Trophoblast cell (in vitro differentiated cells and primary cell): Measurements from ENCODE around the gene TCERG1L.
A peak's percentile ranks its signal among the peaks of the same experiment; 100 is the strongest.

ENCODE experiments used
- DNase-seq, 2 donors: peaks; one replicate each; pipeline ENCODE4 v3.0.0-alpha.2; 2016
- H2AFZ ChIP-seq: 2 replicates; pipeline ENCODE4 v1.6.1; 2013; ENCODE audit warnings: low read length, moderate library complexity, mild to moderate bottlenecking; ENCODE audit not compliant: insufficient read depth, poor library complexity
- H2AK5ac ChIP-seq: 2 replicates; pipeline ENCODE4 v1.6.1; 2013; ENCODE audit warnings: mild to moderate bottlenecking, low read length
- H2BK120ac ChIP-seq: 2 replicates; pipeline ENCODE4 v1.6.1; 2013; ENCODE audit warnings: low read length, mild to moderate bottlenecking, moderate library complexity; ENCODE audit not compliant: insufficient read depth, poor library complexity
- H2BK12ac ChIP-seq: 2 replicates; pipeline ENCODE4 v1.6.1; 2013; ENCODE audit warnings: mild to moderate bottlenecking, low read length, moderate library complexity
- H2BK5ac ChIP-seq: 2 replicates; pipeline ENCODE4 v1.6.1; 2013; ENCODE audit warnings: low read length, low read depth, moderate library complexity, mild to moderate bottlenecking; ENCODE audit not compliant: poor library complexity
- H3K14ac ChIP-seq: 2 replicates; pipeline ENCODE4 v1.6.1; 2013; ENCODE audit warnings: mild to moderate bottlenecking, low read length
- H3K18ac ChIP-seq: 2 replicates; pipeline ENCODE4 v1.6.1; 2013; ENCODE audit warnings: mild to moderate bottlenecking, low read length
- H3K23ac ChIP-seq: 2 replicates; pipeline ENCODE4 v1.6.1; 2013; ENCODE audit warnings: low read length
- H3K27ac ChIP-seq: 2 replicates; pipeline ENCODE4 v1.5.1; 2013; ENCODE audit warnings: low read depth, mild to moderate bottlenecking, inconsistent platforms, low read length, moderate library complexity
- H3K27me3 ChIP-seq: 2 replicates; pipeline ENCODE4 v1.6.1; 2013; ENCODE audit warnings: inconsistent platforms, mild to moderate bottlenecking, low read length, moderate library complexity; ENCODE audit not compliant: insufficient read depth
- H3K36me3 ChIP-seq, 2 experiments: 1 replicate in 1 of 2; 2 replicates in 1 of 2; pipeline ENCODE4 v1.6.1; 2013; ENCODE audit warnings: low read length in 2 of 2, mild to moderate bottlenecking in 2 of 2, moderate library complexity in 1 of 2; ENCODE audit not compliant: insufficient read depth in 2 of 2, control insufficient read depth in 1 of 2
- H3K4ac ChIP-seq: 2 replicates; pipeline ENCODE4 v1.6.1; 2013; ENCODE audit warnings: low read depth, mild to moderate bottlenecking, low read length, moderate library complexity
- H3K4me1 ChIP-seq, 2 experiments: 1 replicate in 1 of 2; 2 replicates in 1 of 2; pipeline ENCODE4 v1.6.1; 2013; ENCODE audit warnings: low read length in 2 of 2, mild to moderate bottlenecking in 2 of 2, moderate library complexity in 1 of 2; ENCODE audit not compliant: insufficient read depth in 2 of 2, control insufficient read depth in 1 of 2
- H3K4me2 ChIP-seq: 2 replicates; pipeline ENCODE4 v1.6.1; 2013; ENCODE audit warnings: inconsistent platforms, mild to moderate bottlenecking, low read length, moderate library complexity
- H3K4me3 ChIP-seq: 2 replicates; pipeline ENCODE4 v1.5.1; 2013; ENCODE audit warnings: mild to moderate bottlenecking, low read depth, low read length, inconsistent platforms
- H3K79me1 ChIP-seq: one replicate; pipeline ENCODE4 v1.6.1; 2013; ENCODE audit warnings: low read length
- H3K79me2 ChIP-seq: 2 replicates; pipeline ENCODE4 v1.6.1; 2013; ENCODE audit warnings: low read length, mild to moderate bottlenecking; ENCODE audit not compliant: control insufficient read depth, insufficient read depth, poor library complexity
- H3K9ac ChIP-seq: 2 replicates; pipeline ENCODE4 v1.6.1; 2013; ENCODE audit warnings: mild to moderate bottlenecking, low read length
- H3K9me3 ChIP-seq: 2 replicates; pipeline ENCODE4 v1.6.1; 2013; ENCODE audit warnings: low read depth, mild to moderate bottlenecking, control low read depth, inconsistent platforms, low read length; ENCODE audit not compliant: insufficient read depth
- H4K12ac ChIP-seq: 2 replicates; pipeline ENCODE4 v1.6.1; 2013; ENCODE audit warnings: low read depth, mild to moderate bottlenecking, low read length, moderate library complexity
- H4K8ac ChIP-seq: 2 replicates; pipeline ENCODE4 v1.6.1; 2013; ENCODE audit warnings: low read depth, mild to moderate bottlenecking, low read length, moderate library complexity
- H4K91ac ChIP-seq: one replicate; pipeline ENCODE4 v1.6.1; 2013; ENCODE audit warnings: low read depth, mild to moderate bottlenecking, low read length, moderate library complexity
- WGBS: extraction: QIAGEN DNeasy Blood & Tissue Kit; methylation state at CpG from one replicate; pipeline ENCODE4 v1.1.7; 2013; ENCODE audit warnings: missing lambda C conversion rate; ENCODE audit not compliant: insufficient read length, insufficient coverage; ENCODE audit errors: extremely low coverage; 5-methylcytosine and 5-hydroxymethylcytosine counted together

Gene TCERG1L

GRCh38 chr10:131316321-131317075 is 5.0 kb upstream of the TCERG1L start:
- no CpG with 5 or more reads among the region's 16 CpGs for WGBS
- Histone ChIP-seq H3K4me3 (no peak overlapping the region), H2AK5ac (no peak overlapping the region)

DNA sequence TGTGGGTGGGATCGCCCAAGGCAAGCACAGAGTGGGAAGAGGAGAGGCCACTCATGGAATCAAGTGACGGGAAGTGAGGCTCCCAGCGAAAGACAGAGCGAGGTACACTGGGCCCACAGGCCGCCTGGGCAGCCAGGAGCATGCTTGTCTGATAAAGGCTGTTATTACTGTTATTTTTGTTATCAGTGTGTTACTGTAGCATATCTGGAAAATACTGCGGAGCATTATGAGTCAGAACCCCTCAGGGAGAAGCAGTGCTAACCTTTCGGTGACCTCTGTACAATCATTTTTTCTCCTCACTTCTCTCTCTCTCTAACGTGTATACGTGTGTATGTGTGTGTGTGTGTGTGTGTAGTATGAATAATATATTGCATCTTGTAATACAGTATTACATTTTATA is 3.8 kb upstream of the TCERG1L start:
- H3K18ac ChIP-seq: no peak overlapping the region

More at GRCh38 chr10:131316321-131317075, 5.0 kb upstream of the TCERG1L start:
- Histone ChIP-seq H3K18ac (no peak overlapping the region), H3K14ac (no peak overlapping the region), H3K9ac (no peak overlapping the region), H3K4ac (no peak overlapping the region), H3K79me1 (peaks cover 7% of the 10 kb centered on the region), H2BK5ac (no peak overlapping the region), H4K8ac (no peak overlapping the region), H3K4me1 (peaks cover 9 to 17% of the 10 kb centered on the region in 2 experiments), H2BK12ac (no peak overlapping the region), H3K4me2 (no peak overlapping the region), H4K91ac (no peak overlapping the region), H2AFZ (no peak overlapping the region), H3K36me3 (no peaks in the 10 kb centered on the region), H4K12ac (no peak overlapping the region), H3K27ac (no peak overlapping the region), H3K9me3 (peaks cover 1% of the 10 kb centered on the region), H3K23ac (no peak overlapping the region), H3K79me2 (peaks cover 3% of the 10 kb centered on the region), H3K27me3 (no peaks in the 10 kb centered on the region), H2BK120ac (no peak overlapping the region)
- no peak for DNase-seq

DNA sequence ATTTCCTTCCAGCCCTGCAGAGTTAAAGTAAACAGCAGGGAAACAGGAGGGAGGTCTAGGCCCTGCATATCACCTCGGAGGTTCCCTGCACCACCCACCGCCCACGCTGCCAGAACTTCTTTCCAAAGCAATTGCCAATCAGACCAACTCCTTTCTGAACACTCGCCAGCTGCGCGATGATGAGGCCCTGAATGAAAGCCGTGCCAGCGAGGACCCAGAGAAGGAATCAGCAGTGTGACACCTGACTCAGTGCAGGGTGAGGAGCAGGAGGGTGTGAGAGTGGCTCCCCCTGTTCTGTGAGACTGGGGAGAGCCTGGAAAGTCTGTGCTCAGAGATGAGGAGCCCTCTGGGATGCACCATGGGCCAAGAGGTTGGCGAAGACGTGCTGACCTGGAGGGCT is 3.3 kb upstream of the TCERG1L start:
- Histone ChIP-seq H3K79me1 (peaks cover 11% of the 10 kb centered on the region), H2BK5ac (no peak overlapping the region), H4K91ac (no peak overlapping the region), H3K4me2 (no peak overlapping the region), H3K27me3 (no peaks in the 10 kb centered on the region), H4K8ac (no peak overlapping the region), H3K14ac (no peak overlapping the region), H2BK120ac (no peak overlapping the region), H3K9ac (no peak overlapping the region), H2AFZ (no peak overlapping the region), H3K23ac (no peak overlapping the region), H4K12ac (no peak overlapping the region), H3K36me3 (no peaks in the 10 kb centered on the region), H3K4ac (no peak overlapping the region), H2BK12ac (no peak overlapping the region), H3K27ac (no peak overlapping the region), H2AK5ac (no peak overlapping the region), H3K79me2 (peaks cover 3% of the 10 kb centered on the region), H3K9me3 (no peaks in the 10 kb centered on the region), H3K18ac (no peak overlapping the region), H3K4me3 (no peak overlapping the region), H3K4me1 (peaks cover 3 to 16% of the 10 kb centered on the region in 2 experiments)
- no peak for DNase-seq
- no CpG with 5 or more reads among the region's 10 CpGs for WGBS

More for the DNA sequence above, 3.8 kb upstream of the TCERG1L start:
- no peak overlapping the region for H4K91ac ChIP-seq
- H3K4ac ChIP-seq: no peak overlapping the region
- WGBS: no CpG with 5 or more reads among the region's 9 CpGs
- DNase-seq: peak; percentile 62 to 75
- no peak overlapping the region for H2BK12ac ChIP-seq
- H2BK5ac ChIP-seq: no peak overlapping the region
- no peak overlapping the region for H2AFZ ChIP-seq
- H3K4me1 ChIP-seq: peaks cover 3 to 16% of the 10 kb centered on the region in 2 experiments
- no peak overlapping the region for H4K8ac ChIP-seq
- no peaks in the 10 kb centered on the region for H3K9me3 ChIP-seq
- no peaks in the 10 kb centered on the region for H3K27me3 ChIP-seq
- H3K9ac ChIP-seq: no peak overlapping the region
- H3K4me3 ChIP-seq: no peak overlapping the region
- no peak overlapping the region for H3K4me2 ChIP-seq
- H3K79me1 ChIP-seq: peaks cover 11% of the 10 kb centered on the region
- H3K27ac ChIP-seq: no peak overlapping the region
- H3K79me2 ChIP-seq: peaks cover 3% of the 10 kb centered on the region
- H3K36me3 ChIP-seq: no peaks in the 10 kb centered on the region
- no peak overlapping the region for H3K23ac ChIP-seq
- no peak overlapping the region for H2AK5ac ChIP-seq
- H4K12ac ChIP-seq: no peak overlapping the region
- H3K14ac ChIP-seq: no peak overlapping the region
- no peak overlapping the region for H2BK120ac ChIP-seq

DNA sequence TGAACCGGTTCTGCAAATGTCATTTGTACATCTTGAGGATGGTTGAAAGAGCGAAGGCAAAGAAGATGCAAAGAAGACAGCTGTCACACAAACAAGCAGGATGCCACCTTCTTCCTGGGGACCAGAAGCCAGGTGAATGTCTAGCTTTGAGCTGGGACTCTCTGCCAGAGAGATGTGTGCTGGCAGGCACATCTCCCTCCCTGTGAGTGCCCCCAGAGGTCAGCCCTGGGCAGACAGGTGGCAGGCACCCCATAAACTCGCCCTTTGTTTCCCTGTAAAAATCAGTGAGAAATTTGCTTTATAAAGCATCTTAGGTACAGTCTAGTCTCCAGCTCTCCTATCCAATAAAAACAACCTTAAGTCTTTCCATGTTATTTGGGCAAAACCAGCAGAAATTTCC is 2.6 kb upstream of the TCERG1L start:
- Histone ChIP-seq H3K18ac (no peak overlapping the region), H2BK120ac (no peak overlapping the region), H3K4me2 (no peak overlapping the region), H2BK5ac (no peak overlapping the region), H3K4me1 (peaks cover 3 to 16% of the 10 kb centered on the region in 2 experiments), H3K14ac (no peak overlapping the region), H4K8ac (no peak overlapping the region), H2AFZ (no peak overlapping the region), H2BK12ac (no peak overlapping the region), H3K23ac (no peak overlapping the region), H3K9me3 (no peaks in the 10 kb centered on the region), H3K79me2 (peaks cover 3% of the 10 kb centered on the region), H4K91ac (no peak overlapping the region), H3K79me1 (peaks cover 11% of the 10 kb centered on the region), H3K36me3 (no peaks in the 10 kb centered on the region), H3K9ac (no peak overlapping the region), H4K12ac (no peak overlapping the region), H3K4ac (no peak overlapping the region), H3K27ac (no peak overlapping the region), H3K27me3 (no peaks in the 10 kb centered on the region), H3K4me3 (no peak overlapping the region), H2AK5ac (no peak overlapping the region)
- WGBS: no CpG with 5 or more reads among the region's 3 CpGs
- DNase-seq: no peak
